Brain microvascular endothelial cell (primary cell): Measurements from ENCODE around the gene INKA2.

ENCODE experiments used
- DNase-seq: peaks from one replicate; pipeline ENCODE4 v3.0.0-alpha.2; 2020
- H3K27ac ChIP-seq: fragments of 250-450 bp; sonication (Bioruptor Pico); 2 replicates; pipeline ENCODE4 v1.5.1; 2020; ENCODE audit warnings: mild to moderate bottlenecking, moderate library complexity
- H3K27me3 ChIP-seq: fragments of 250-450 bp; sonication (Bioruptor Pico); replicated peaks from 2 replicates; pipeline ENCODE4 v1.5.1; 2020; ENCODE audit warnings: mild to moderate bottlenecking
- H3K36me3 ChIP-seq: fragments of 250-450 bp; sonication (Bioruptor Pico); replicated peaks from 2 replicates; pipeline ENCODE4 v1.5.1; 2020; ENCODE audit warnings: mild to moderate bottlenecking
- H3K4me3 ChIP-seq: 2 replicates; pipeline ENCODE4 v1.5.1; 2011; ENCODE audit warnings: low read depth, mild to moderate bottlenecking, control low read depth, low read length, moderate library complexity
- CTCF ChIP-seq: IDR thresholded peaks from 2 replicates; pipeline ENCODE4 v1.5.1; 2011; ENCODE audit warnings: low read depth, mild to moderate bottlenecking, moderate library complexity, low read length, control low read depth, inconsistent platforms; ENCODE audit errors: missing control alignments
- in situ Hi-C: cut with HindIII; loops from 2 replicates; pipeline ENCODE4 v1.10.0; 2017; ENCODE audit warnings: low sequenced_read_pairs, low pct_ligation_motif_present

INKA2 gene

GRCh38 chr1:111704776-111705175, 34.4 kb downstream of the INKA2 start:
- H3K27me3 ChIP-seq = no peaks in the 10 kb centered on the region
- TF ChIP-seq CTCF = no peak
- no peak overlapping the region for H3K4me3 ChIP-seq
- H3K36me3 ChIP-seq = peaks cover 10% of the 10 kb centered on the region
- in situ Hi-C loops = no loop called here
- H3K27ac ChIP-seq = no peak overlapping the region
- no peak for DNase-seq

GRCh38 chr1:111704240-111704639, 35.0 kb downstream of the INKA2 start:
- H3K27me3 ChIP-seq = no peaks in the 10 kb centered on the region
- no peak overlapping the region for H3K27ac ChIP-seq
- DNase-seq = no peak
- no peak for TF ChIP-seq CTCF
- in situ Hi-C loops = no loop called here
- peaks cover 10% of the 10 kb centered on the region for H3K36me3 ChIP-seq
- no peak overlapping the region for H3K4me3 ChIP-seq

DNA sequence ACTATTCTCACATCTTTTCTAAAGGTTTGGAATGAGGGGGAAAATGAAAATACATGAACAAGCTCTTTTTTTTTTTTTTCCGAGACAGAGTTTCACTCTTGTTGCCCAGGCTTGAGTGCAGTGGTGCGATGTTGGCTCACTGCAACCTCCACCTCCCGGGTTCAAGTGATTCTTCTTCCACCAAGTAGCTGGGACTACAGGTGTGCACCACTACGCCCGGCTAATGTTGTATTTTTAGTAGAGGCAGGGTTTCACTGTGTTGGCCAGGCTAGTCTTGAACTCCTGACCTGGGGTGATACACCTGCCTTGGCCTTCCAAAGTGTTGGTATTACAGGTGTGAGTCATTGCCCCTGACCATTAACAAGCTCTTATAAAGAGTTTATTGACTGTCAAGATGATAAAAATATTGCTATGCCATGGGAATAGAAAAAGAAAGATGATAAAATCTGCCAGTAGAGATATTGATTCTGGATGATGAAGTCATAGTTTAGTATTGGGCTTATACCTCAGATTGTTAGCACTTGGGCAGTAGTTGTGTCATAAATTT, 36.6 kb downstream of the INKA2 start:
- Histone ChIP-seq H3K36me3 (peaks cover 10% of the 10 kb centered on the region), H3K27ac (no peak overlapping the region), H3K27me3 (no peaks in the 10 kb centered on the region), H3K4me3 (no peak overlapping the region)
- TF ChIP-seq CTCF = no peak
- in situ Hi-C loops = no loop called here
- no peak for DNase-seq

DNA sequence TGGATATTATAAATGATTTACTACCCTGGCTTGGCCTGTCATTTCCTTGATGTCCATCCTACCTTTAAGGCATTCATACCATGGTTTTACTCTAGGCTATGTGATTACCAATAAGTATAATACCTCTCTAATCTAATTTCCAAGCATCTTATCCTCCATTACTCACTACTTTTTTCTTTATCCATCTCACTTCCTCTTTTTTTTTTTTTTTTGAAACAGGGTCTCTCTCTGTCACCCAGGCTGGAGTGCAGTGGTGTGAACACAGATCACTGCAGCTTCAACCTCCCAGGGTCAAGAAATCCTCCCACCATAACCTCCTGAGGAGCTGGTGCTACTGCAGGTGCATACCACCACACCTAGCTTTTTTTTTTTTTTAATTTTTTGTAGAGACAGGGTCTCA, 39.9 kb downstream of the INKA2 start:
- DNase-seq = no peak
- Histone ChIP-seq H3K27ac (no peak overlapping the region), H3K36me3 (peaks cover 10% of the 10 kb centered on the region), H3K4me3 (no peak overlapping the region), H3K27me3 (no peaks in the 10 kb centered on the region)
- in situ Hi-C loops = no loop called here
- no peak for TF ChIP-seq CTCF

- TF ChIP-seq CTCF = no peak
- in situ Hi-C loops = no loop called here
- H3K4me3 ChIP-seq = no peak overlapping the region
- H3K27ac ChIP-seq = no peak overlapping the region
- peaks cover 10% of the 10 kb centered on the region for H3K36me3 ChIP-seq
- H3K27me3 ChIP-seq = no peaks in the 10 kb centered on the region
- DNase-seq = no peak
Measured at GRCh38 chr1:111696330-111696729, 42.9 kb downstream of the INKA2 start.

GRCh38 chr1:111695801-111696200, 43.4 kb downstream of the INKA2 start:
- in situ Hi-C loops = no loop called here
- no peaks in the 10 kb centered on the region for H3K27me3 ChIP-seq
- no peak overlapping the region for H3K4me3 ChIP-seq
- DNase-seq = no peak
- peaks cover 7% of the 10 kb centered on the region for H3K36me3 ChIP-seq
- no peak for TF ChIP-seq CTCF
- no peak overlapping the region for H3K27ac ChIP-seq
